ENCODE measurements around the gene LOC128125822.
A peak's percentile ranks its signal among the peaks of the same experiment; 100 is the strongest.
"Not testable (repeated sequence)": the region's sequence is repeated elsewhere in the genome, so short reads cannot be mapped to it uniquely, and the experiment has no call there.

The LOC128125822 gene

GRCh38 chr6:63579937-63580703, 7.8 kb downstream of the LOC128125822 start:
- no peak for FAIRE-seq
- DNase-seq (ENCODE audit: extremely low spot score, insufficient read length, low read depth) = no peak

- FAIRE-seq (no peak), DNase-seq (ENCODE audit: extremely low spot score, insufficient read length, low read depth) (no peak)
Measured at GRCh38 chr6:63580704-63580961, 8.4 kb downstream of the LOC128125822 start.

GRCh38 chr6:63581355-63582013, 9.2 kb downstream of the LOC128125822 start:
- DNase-seq (ENCODE audit: extremely low spot score, insufficient read length, low read depth) (no peak), FAIRE-seq (no peak)

GRCh38 chr6:63582579-63583231, 10.4 kb downstream of the LOC128125822 start:
- DNase-seq (ENCODE audit: extremely low spot score, insufficient read length, low read depth) (no peak), FAIRE-seq (no peak)

GRCh38 chr6:63584125-63584514, 11.8 kb downstream of the LOC128125822 start:
- no peak for FAIRE-seq
- DNase-seq (ENCODE audit: extremely low spot score, insufficient read length, low read depth) = no peak

- no peak for FAIRE-seq
- no peak for DNase-seq (ENCODE audit: extremely low spot score, insufficient read length, low read depth)
Measured at GRCh38 chr6:63584566-63584965, 12.3 kb downstream of the LOC128125822 start.

GRCh38 chr6:63585652-63586051, 13.4 kb downstream of the LOC128125822 start:
- DNase-seq (ENCODE audit: extremely low spot score, insufficient read length, low read depth); FAIRE-seq: not testable (repeated sequence)

- DNase-seq (ENCODE audit: extremely low spot score, insufficient read length, low read depth) (no peak), FAIRE-seq (peak; percentile 49)
Measured at GRCh38 chr6:63589952-63590411, 17.7 kb downstream of the LOC128125822 start.

GRCh38 chr6:63592886-63593285, 20.6 kb downstream of the LOC128125822 start:
- FAIRE-seq = no peak
- DNase-seq (ENCODE audit: extremely low spot score, insufficient read length, low read depth) = no peak

GRCh38 chr6:63597141-63598048, 25.1 kb downstream of the LOC128125822 start:
- FAIRE-seq (no peak), DNase-seq (ENCODE audit: extremely low spot score, insufficient read length, low read depth) (no peak)

- peak; percentile 63 for DNase-seq (ENCODE audit: extremely low spot score, insufficient read length, low read depth)
- FAIRE-seq = peak; percentile 97
Measured at GRCh38 chr6:63598049-63599036, 26.1 kb downstream of the LOC128125822 start.

GRCh38 chr6:63599243-63599642, 27.0 kb downstream of the LOC128125822 start:
- FAIRE-seq (no peak), DNase-seq (ENCODE audit: extremely low spot score, insufficient read length, low read depth) (no peak)

- FAIRE-seq (no peak), DNase-seq (ENCODE audit: extremely low spot score, insufficient read length, low read depth) (no peak)
Measured at GRCh38 chr6:63600136-63600535, 27.9 kb downstream of the LOC128125822 start.

- DNase-seq (ENCODE audit: extremely low spot score, insufficient read length, low read depth) (no peak), FAIRE-seq (no peak)
Measured at GRCh38 chr6:63609231-63609630, 37.0 kb downstream of the LOC128125822 start.

- DNase-seq (ENCODE audit: extremely low spot score, insufficient read length, low read depth) = no peak
- FAIRE-seq = no peak
Measured at GRCh38 chr6:63610944-63611343, 38.7 kb downstream of the LOC128125822 start.

GRCh38 chr6:63611560-63611959, 39.3 kb downstream of the LOC128125822 start:
- DNase-seq (ENCODE audit: extremely low spot score, insufficient read length, low read depth) (no peak), FAIRE-seq (no peak)

- DNase-seq (ENCODE audit: extremely low spot score, insufficient read length, low read depth) (no peak), FAIRE-seq (no peak)
Measured at GRCh38 chr6:63615590-63615989, 43.3 kb downstream of the LOC128125822 start.
